HepG2 (cell line): ENCODE results near the gene ADARB2.

Experiments
- CTCF ChIP-seq: sonication (generic); formaldehyde crosslinking; IDR thresholded peaks from 2 replicates; pipeline ENCODE4 v1.5.0; 2020; ENCODE audit warnings: mild to moderate bottlenecking, missing genetic modification reagents, moderate library complexity
- DPF2 ChIP-seq: sonication (generic); formaldehyde crosslinking; IDR thresholded peaks from 2 replicates; pipeline ENCODE4 v1.4.0; 2020; ENCODE audit warnings: mild to moderate bottlenecking, low read depth, missing genetic modification reagents, borderline replicate concordance
- HMGXB4 ChIP-seq, 2 experiments: sonication (generic) in 1 of 2; formaldehyde crosslinking in 1 of 2; IDR thresholded peaks; 2 replicates each; pipeline versions ENCODE4 v1.4.0 to v1.6.1; 2018 to 2020; ENCODE audit warnings: missing genetic modification reagents in 2 of 2, borderline replicate concordance in 1 of 2, low read depth in 1 of 2, mild to moderate bottlenecking in 1 of 2, missing biosample characterization in 1 of 2
- SAFB2 ChIP-seq: sonication (generic); formaldehyde crosslinking; IDR thresholded peaks from 2 replicates; pipeline ENCODE4 v1.5.1; 2020; ENCODE audit warnings: missing genetic modification reagents, low read depth, mild to moderate bottlenecking, borderline replicate concordance
- YY1 ChIP-seq: IDR thresholded peaks from 2 replicates; pipeline ENCODE4 v1.6.1; 2011; ENCODE audit warnings: low read length, low read depth, moderate library complexity, mild to moderate bottlenecking; ENCODE audit not compliant: insufficient read depth, insufficient replicate concordance
- ZMYM3 ChIP-seq: sonication (generic); formaldehyde crosslinking; IDR thresholded peaks from 2 replicates; pipeline ENCODE4 v1.5.1; 2020; ENCODE audit warnings: mild to moderate bottlenecking, missing genetic modification reagents
- ZNF274 ChIP-seq: sonication (generic); formaldehyde crosslinking; IDR thresholded peaks from 2 replicates; pipeline ENCODE4 v1.5.1; 2020; ENCODE audit warnings: mild to moderate bottlenecking, missing genetic modification reagents

- TF ChIP-seq ZMYM3 (CRISPR knock-in tag) = no peak
- no peak for TF ChIP-seq DPF2
- TF ChIP-seq ZNF274 = no peak
- TF ChIP-seq CTCF (CRISPR knock-in tag) = no peak
- no peak for TF ChIP-seq YY1
- TF ChIP-seq SAFB2 (CRISPR knock-in tag) = no peak
- no peak for TF ChIP-seq HMGXB4 (CRISPR knock-in tag; IDR thresholded peaks at IDR 0.05; ENCODE audit: borderline replicate concordance in 1 of 2, low read depth in 1 of 2)
Measured at GRCh38 chr10:1651270-1651966, 85.9 kb downstream of the ADARB2 start.
